A549 (cell line): ENCODE results near the gene CRADD. TPM values are rescaled to one million over a fixed set of nuclear protein-coding genes. Genes with fewer than 3 reads are reported as not detected.
"Not testable (repeated sequence)": the region's sequence is repeated elsewhere in the genome, so short reads cannot be mapped to it uniquely, and the experiment has no call there.

Source experiments
- ATAC-seq, 2 experiments: fragments of 200-7000 bp in 1 of 2; fragments of >200 bp in 1 of 2; cut with Nextera tagmentation in 1 of 2; cut with Tn5 transposase in 1 of 2; 3 replicates each; pipeline versions ENCODE4 v1.8.0 to v1.9.1; 2018 to 2020; ENCODE audit warnings: mild to moderate bottlenecking in 1 of 2, moderate library complexity in 1 of 2
- CTCF ChIA-PET: fragments of 300-600 bp; sonication (Branson Sonifier 250); formaldehyde crosslinking; extraction: SDS; loops from one replicate; lab custom pipeline; 2021; ENCODE audit warnings: antibody characterized with exemption, inconsistent platforms; lab: Yijun Ruan, JAX
- POLR2A ChIA-PET: fragments of 350-600 bp; formaldehyde crosslinking; extraction: SDS; loops from one replicate; lab custom pipeline; 2021; ENCODE audit warnings: antibody characterized with exemption, inconsistent platforms; lab: Yijun Ruan, JAX
- DNase-seq, 2 experiments: peaks; one replicate each; pipeline versions ENCODE4 v3.0.0 to v3.0.0-alpha.2; 2011 to 2016; ENCODE audit warnings: low read depth in 1 of 2, low spot score in 1 of 2
- FAIRE-seq: peaks from 2 replicates; lab custom pipeline; 2011; peaks lifted over from hg19 to GRCh38; lab: Jason Lieb, UNC
- H3K27ac ChIP-seq, 2 experiments: fragments of >200 bp; sonication (Bioruptor Twin); formaldehyde crosslinking; 3 replicates each; pipeline ENCODE4 v1.5.1; 2016 to 2017
- H3K4me1 ChIP-seq: fragments of >200 bp; sonication (Bioruptor Twin); formaldehyde crosslinking; 3 replicates; pipeline ENCODE4 v1.6.1; 2016
- H3K4me2 ChIP-seq: fragments of >200 bp; sonication (Bioruptor Twin); formaldehyde crosslinking; 3 replicates; pipeline ENCODE4 v1.6.1; 2016
- H3K4me3 ChIP-seq: fragments of >200 bp; sonication (Bioruptor Twin); formaldehyde crosslinking; 3 replicates; pipeline ENCODE4 v1.5.1; 2016
- H3K9me3 ChIP-seq: fragments of >200 bp; sonication (Bioruptor Twin); formaldehyde crosslinking; 3 replicates; pipeline ENCODE4 v1.6.1; 2016
- ATOH8 ChIP-seq: fragments of 250-450 bp; sonication (Bioruptor Pico); IDR thresholded peaks from 2 replicates; pipeline ENCODE4 v1.5.0; 2020; ENCODE audit warnings: low read depth, mild to moderate bottlenecking, moderate library complexity
- CHD4 ChIP-seq: fragments of 200-600 bp; sonication (generic); IDR thresholded peaks from 2 replicates; pipeline ENCODE4 v1.6.1; 2016; ENCODE audit warnings: antibody characterized with exemption, mild to moderate bottlenecking, borderline replicate concordance
- CTCF ChIP-seq: fragments of >200 bp; sonication (Bioruptor Twin); formaldehyde crosslinking; IDR thresholded peaks from 3 replicates; pipeline ENCODE4 v1.5.1; 2016
- EHF ChIP-seq: fragments of 250-450 bp; sonication (Bioruptor Pico); IDR thresholded peaks from 2 replicates; pipeline ENCODE4 v1.5.0; 2020; ENCODE audit warnings: mild to moderate bottlenecking
- ESRRA ChIP-seq: fragments of 150-350 bp; IDR thresholded peaks from 2 replicates; pipeline ENCODE4 v1.6.1; 2014; ENCODE audit warnings: mild to moderate bottlenecking, low read length, borderline replicate concordance
- FOSL2 ChIP-seq, 2 experiments: fragments of 450-650 bp in 1 of 2; fragments of >200 bp in 1 of 2; sonication (Bioruptor Twin) in 1 of 2; formaldehyde crosslinking; IDR thresholded peaks; 2 replicates each; pipeline versions ENCODE4 v1.5.0 to v1.6.1; 2016 to 2020; ENCODE audit warnings: mild to moderate bottlenecking in 1 of 2, moderate library complexity in 1 of 2
- HEYL ChIP-seq: fragments of 250-450 bp; sonication (Bioruptor Pico); IDR thresholded peaks from 2 replicates; pipeline ENCODE4 v1.8.0; 2021; ENCODE audit warnings: mild to moderate bottlenecking, moderate library complexity
- HOXB5 ChIP-seq: fragments of 250-450 bp; sonication (Bioruptor Pico); IDR thresholded peaks from 2 replicates; pipeline ENCODE4 v1.5.0; 2020; ENCODE audit warnings: mild to moderate bottlenecking, moderate library complexity
- JUNB ChIP-seq: fragments of >200 bp; sonication (Bioruptor Twin); formaldehyde crosslinking; IDR thresholded peaks from 2 replicates; pipeline ENCODE4 v1.6.1; 2016
- KDM1A ChIP-seq: fragments of 200-600 bp; sonication (generic); IDR thresholded peaks from 2 replicates; pipeline ENCODE4 v1.6.1; 2016; ENCODE audit warnings: low read depth, mild to moderate bottlenecking
- KDM5A ChIP-seq: fragments of 200-600 bp; sonication (generic); IDR thresholded peaks from 2 replicates; pipeline ENCODE4 v1.6.1; 2016; ENCODE audit warnings: antibody characterized with exemption, mild to moderate bottlenecking
- NFE2L2 ChIP-seq: fragments of 150-350 bp; conservative IDR thresholded peaks from 2 replicates; pipeline ENCODE4 v1.6.1; 2014; ENCODE audit warnings: low read length
- REST ChIP-seq: fragments of 200-600 bp; sonication (generic); IDR thresholded peaks from 2 replicates; pipeline ENCODE4 v1.6.1; 2016; ENCODE audit warnings: antibody characterized with exemption, mild to moderate bottlenecking, moderate library complexity
- RNF2 ChIP-seq: fragments of 200-600 bp; sonication (generic); IDR thresholded peaks from 2 replicates; pipeline ENCODE4 v1.6.1; 2016; ENCODE audit warnings: low read depth, mild to moderate bottlenecking, antibody characterized with exemption, moderate library complexity, borderline replicate concordance
- ZNF302 ChIP-seq: fragments of 250-450 bp; sonication (Bioruptor Pico); IDR thresholded peaks from 2 replicates; pipeline ENCODE4 v1.9.0; 2021; ENCODE audit warnings: inconsistent platforms, mild to moderate bottlenecking, moderate library complexity
- WGBS: methylation state at CpG from one replicate; pipeline ENCODE4 v1.1.6; 2017; ENCODE audit errors: missing lambda C conversion rate; 5-methylcytosine and 5-hydroxymethylcytosine counted together
- polyA plus RNA-seq, 4 experiments: library from polyadenylated mRNA; depleted of rRNA in 3 of 4; stranded (reverse); fragments of >200 nt; fragmentation: RNase III in 1 of 4; extraction: RNeasy Plus Mini Kit Qiagen cat#74134 plus additional on column Dnase treatment in 1 of 4; gene quantifications; 2 replicates in 3 of 4; 3 replicates in 1 of 4; pipeline ENCODE4 v1.2.3, GENCODE V29; 2011 to 2017

Gene CRADD
- polyA plus RNA-seq, 2 of the 4 experiments (the other 2 are of a cell fraction): 13.2 to 23.0 TPM

GRCh38 chr12:93638954-93639353, 38.2 kb upstream of the CRADD start:
- FAIRE-seq (no peak), DNase-seq (no peak)
- Histone ChIP-seq H3K4me3 (no peak overlapping the region), H3K27ac (no peak overlapping the region), H3K9me3 (no peaks in the 10 kb centered on the region)
- CTCF ChIA-PET: interaction anchor here (0.6 to 1.4 kb wide), 2 partner anchors 68 to 387 kb away, joined by 3 to 4 read pairs; no protein-coding TSS in a partner anchor
- TF ChIP-seq RNF2 (no peak), KDM1A (no peak), CHD4 (no peak), ATOH8 (CRISPR knock-in tag) (no peak), REST (no peak), FOSL2 (IDR thresholded peaks at IDR 0.05) (no peak), FOSL2 (CRISPR knock-in tag; IDR thresholded peaks at IDR 0.05) (no peak)
- TF ChIP-seq, all 56 proteins: peak for 0
- no peak for ATAC-seq
- no peaks in the 10 kb centered on the region for H3K4me1 ChIP-seq
- 42% methylated on average over 6 of the region's 6 CpGs for WGBS
- H3K4me2 ChIP-seq: no peak overlapping the region
- POLR2A ChIA-PET: no interaction called here

GRCh38 chr12:93639406-93639805, 37.8 kb upstream of the CRADD start:
- POLR2A ChIA-PET: no interaction called here
- H3K4me3 ChIP-seq: no peak overlapping the region
- H3K4me2 ChIP-seq: no peak overlapping the region
- H3K9me3 ChIP-seq: no peaks in the 10 kb centered on the region
- no peak overlapping the region for H3K27ac ChIP-seq
- no peak for ATAC-seq
- DNase-seq: no peak
- no peak for FAIRE-seq
- no peaks in the 10 kb centered on the region for H3K4me1 ChIP-seq
- no peak for TF ChIP-seq NFE2L2
- no peak for TF ChIP-seq ESRRA
- TF ChIP-seq HOXB5: no peak
- TF ChIP-seq HEYL (CRISPR knock-in tag): no peak
- TF ChIP-seq, all 56 proteins: peak for 0
- 31% methylated on average over 2 of the region's 2 CpGs for WGBS
- CTCF ChIA-PET: interaction anchor here (0.6 kb wide), 1 partner anchor 386 kb away, joined by 3 read pairs; no protein-coding TSS in a partner anchor

- H3K9me3 ChIP-seq, FAIRE-seq, H3K4me2 ChIP-seq, H3K4me1 ChIP-seq, POLR2A ChIA-PET, CTCF ChIA-PET, DNase-seq, H3K27ac ChIP-seq, H3K4me3 ChIP-seq: not testable (repeated sequence)
- ATAC-seq: peak in 1 of 2 experiments; percentile 59; a peak in 1 of 6 replicates
- 91% methylated on average over 12 of the region's 26 CpGs for WGBS
Observed at GRCh38 chr12:93641380-93641779, 35.8 kb upstream of the CRADD start.

- ChIA-PET POLR2A (no interaction called here), CTCF (interaction anchor here (0.7 to 1.6 kb wide), 2 partner anchors 21 to 99 kb away, joined by 3 to 6 read pairs; no protein-coding TSS in a partner anchor)
- ATAC-seq (no peak), FAIRE-seq (no peak), DNase-seq (no peak)
- Histone ChIP-seq H3K4me2 (no peak overlapping the region), H3K4me3 (no peak overlapping the region), H3K9me3 (no peaks in the 10 kb centered on the region), H3K27ac (no peak overlapping the region), H3K4me1 (no peaks in the 10 kb centered on the region)
- 76% methylated on average over 1 of the region's 1 CpG for WGBS
- no peak for TF ChIP-seq ZNF302 (CRISPR knock-in tag)
- TF ChIP-seq CTCF: no peak
- no peak for TF ChIP-seq CHD4
- no peak for TF ChIP-seq FOSL2 (IDR thresholded peaks at IDR 0.05)
- no peak for TF ChIP-seq FOSL2 (CRISPR knock-in tag; IDR thresholded peaks at IDR 0.05)
- no peak for TF ChIP-seq EHF (CRISPR knock-in tag)
- TF ChIP-seq KDM5A: no peak
- TF ChIP-seq JUNB: no peak
Observed at GRCh38 chr12:93642751-93643150, 34.4 kb upstream of the CRADD start.
